OCI-M1 (cell line): ENCODE results near the gene NGF.

ENCODE experiments used
- DNase-seq: peaks from one replicate; lab custom pipeline; 2025; lab: John Stamatoyannopoulos, UW

The NGF gene

GRCh38 chr1:115280064-115280463, 58.0 kb downstream of the NGF start:
- peak; percentile 50 for DNase-seq

GRCh38 chr1:115278211-115278610, 59.8 kb downstream of the NGF start:
- DNase-seq, result no peak

- peak; percentile 9 for DNase-seq
Measured at GRCh38 chr1:115277276-115277675, 60.8 kb downstream of the NGF start.

- peak; percentile 43 for DNase-seq
Measured at GRCh38 chr1:115275216-115275615, 62.8 kb downstream of the NGF start.

- peak; percentile 48 for DNase-seq
Measured at GRCh38 chr1:115274467-115274866, 63.6 kb downstream of the NGF start.

- DNase-seq, result no peak
Measured at GRCh38 chr1:115266729-115267421, 71.2 kb downstream of the NGF start.

- no peak for DNase-seq
Measured at GRCh38 chr1:115265099-115265498, 73.0 kb downstream of the NGF start.

- DNase-seq, result no peak
Measured at GRCh38 chr1:115262886-115263285, 75.2 kb downstream of the NGF start.

GRCh38 chr1:115261496-115261895, 76.6 kb downstream of the NGF start:
- DNase-seq, result no peak

GRCh38 chr1:115258302-115258866, 79.7 kb downstream of the NGF start:
- DNase-seq, result peak; percentile 21

GRCh38 chr1:115257591-115257990, 80.5 kb downstream of the NGF start:
- DNase-seq, result no peak

GRCh38 chr1:115255154-115255553, 82.9 kb downstream of the NGF start:
- DNase-seq, result no peak

- peak; percentile 45 for DNase-seq
Measured at GRCh38 chr1:115252585-115252984, 85.5 kb downstream of the NGF start.

GRCh38 chr1:115251856-115252255, 86.2 kb downstream of the NGF start:
- DNase-seq, result peak; percentile 2

- DNase-seq, result no peak
Measured at GRCh38 chr1:115251340-115251748, 86.7 kb downstream of the NGF start.

GRCh38 chr1:115246526-115246925, 91.5 kb downstream of the NGF start:
- DNase-seq, result no peak

GRCh38 chr1:115245227-115245626, 92.8 kb downstream of the NGF start:
- DNase-seq, result no peak

- DNase-seq, result no peak
Measured at GRCh38 chr1:115242543-115242942, 95.5 kb downstream of the NGF start.

GRCh38 chr1:115241309-115241708, 96.7 kb downstream of the NGF start:
- DNase-seq, result no peak

GRCh38 chr1:115240297-115240696, 97.8 kb downstream of the NGF start:
- DNase-seq, result no peak

- DNase-seq, result no peak
Measured at GRCh38 chr1:115239426-115239825, 98.6 kb downstream of the NGF start.

GRCh38 chr1:115239148-115239422, 99.0 kb downstream of the NGF start:
- DNase-seq, result no peak

GRCh38 chr1:115238336-115239147, 99.5 kb downstream of the NGF start:
- DNase-seq, result no peak
